ENCODE data around the gene CCDC112.
A peak's percentile ranks its signal among the peaks of the same experiment; 100 is the strongest.
"Not testable (repeated sequence)": the region's sequence is repeated elsewhere in the genome, so short reads cannot be mapped to it uniquely, and the experiment has no call there.

Gene CCDC112

GRCh38 chr5:115296124-115297022 is at the start of gene CCDC112:
Gene CCDC112, minus strand, starts transcription at chr5:115296654. Its CDS starts 111 bp downstream, at chr5:115296543.
- peak; percentile 76 for DNase-seq
- in situ Hi-C loops (cut with HindIII; ENCODE audit: low pct_ligation_motif_present, low pct_unique_long_range_greater_than_20kb, low sequenced_read_pairs) = no loop called here

GRCh38 chr5:115345344-115345743 is 48.9 kb upstream of the CCDC112 start:
- in situ Hi-C loops (cut with HindIII; ENCODE audit: low pct_ligation_motif_present, low pct_unique_long_range_greater_than_20kb, low sequenced_read_pairs) = no loop called here
- DNase-seq = no peak

GRCh38 chr5:115343855-115344254 is 47.4 kb upstream of the CCDC112 start:
- in situ Hi-C loops (cut with HindIII; ENCODE audit: low pct_ligation_motif_present, low pct_unique_long_range_greater_than_20kb, low sequenced_read_pairs) = no loop called here
- DNase-seq = no peak

- in situ Hi-C loops (cut with HindIII; ENCODE audit: low pct_ligation_motif_present, low pct_unique_long_range_greater_than_20kb, low sequenced_read_pairs) = no loop called here
- no peak for DNase-seq
These were observed 46.3 kb upstream of the CCDC112 start for GRCh38 chr5:115342590-115343377.

- in situ Hi-C loops (cut with HindIII; ENCODE audit: low pct_ligation_motif_present, low pct_unique_long_range_greater_than_20kb, low sequenced_read_pairs) = no loop called here
- no peak for DNase-seq
These were observed 45.3 kb upstream of the CCDC112 start for GRCh38 chr5:115341745-115342144.

GRCh38 chr5:115338851-115339250 is 42.4 kb upstream of the CCDC112 start:
- in situ Hi-C loops (cut with HindIII; ENCODE audit: low pct_ligation_motif_present, low pct_unique_long_range_greater_than_20kb, low sequenced_read_pairs) = no loop called here
- DNase-seq = no peak

GRCh38 chr5:115337882-115338281 is 41.4 kb upstream of the CCDC112 start:
- in situ Hi-C loops (cut with HindIII; ENCODE audit: low pct_ligation_motif_present, low pct_unique_long_range_greater_than_20kb, low sequenced_read_pairs) = no loop called here
- DNase-seq = no peak

- in situ Hi-C loops (cut with HindIII; ENCODE audit: low pct_ligation_motif_present, low pct_unique_long_range_greater_than_20kb, low sequenced_read_pairs) = no loop called here
- DNase-seq = no peak
These were observed 40.5 kb upstream of the CCDC112 start for GRCh38 chr5:115336964-115337363.

- in situ Hi-C loops (cut with HindIII; ENCODE audit: low pct_ligation_motif_present, low pct_unique_long_range_greater_than_20kb, low sequenced_read_pairs) = no loop called here
- no peak for DNase-seq
These were observed 39.8 kb upstream of the CCDC112 start for GRCh38 chr5:115336201-115336720.

GRCh38 chr5:115335301-115335700 is 38.8 kb upstream of the CCDC112 start:
- DNase-seq = no peak
- in situ Hi-C loops (cut with HindIII; ENCODE audit: low pct_ligation_motif_present, low pct_unique_long_range_greater_than_20kb, low sequenced_read_pairs) = no loop called here

- no peak for DNase-seq
- in situ Hi-C loops (cut with HindIII; ENCODE audit: low pct_ligation_motif_present, low pct_unique_long_range_greater_than_20kb, low sequenced_read_pairs) = no loop called here
These were observed 36.7 kb upstream of the CCDC112 start for GRCh38 chr5:115333164-115333563.

- DNase-seq = no peak
- in situ Hi-C loops (cut with HindIII; ENCODE audit: low pct_ligation_motif_present, low pct_unique_long_range_greater_than_20kb, low sequenced_read_pairs) = no loop called here
These were observed 34.4 kb upstream of the CCDC112 start for GRCh38 chr5:115330830-115331229.

- DNase-seq = no peak
- in situ Hi-C loops (cut with HindIII; ENCODE audit: low pct_ligation_motif_present, low pct_unique_long_range_greater_than_20kb, low sequenced_read_pairs) = no loop called here
These were observed 33.0 kb upstream of the CCDC112 start for GRCh38 chr5:115329475-115329874.

GRCh38 chr5:115328617-115329274 is 32.3 kb upstream of the CCDC112 start:
- in situ Hi-C loops (cut with HindIII; ENCODE audit: low pct_ligation_motif_present, low pct_unique_long_range_greater_than_20kb, low sequenced_read_pairs); DNase-seq: not testable (repeated sequence)

GRCh38 chr5:115325296-115325959 is 29.0 kb upstream of the CCDC112 start:
- in situ Hi-C loops (cut with HindIII; ENCODE audit: low pct_ligation_motif_present, low pct_unique_long_range_greater_than_20kb, low sequenced_read_pairs) = no loop called here
- no peak for DNase-seq

GRCh38 chr5:115324021-115324420 is 27.6 kb upstream of the CCDC112 start:
- in situ Hi-C loops (cut with HindIII; ENCODE audit: low pct_ligation_motif_present, low pct_unique_long_range_greater_than_20kb, low sequenced_read_pairs) = no loop called here

GRCh38 chr5:115322729-115323128 is 26.3 kb upstream of the CCDC112 start:
- DNase-seq = no peak
- in situ Hi-C loops (cut with HindIII; ENCODE audit: low pct_ligation_motif_present, low pct_unique_long_range_greater_than_20kb, low sequenced_read_pairs) = no loop called here

More at GRCh38 chr5:115324021-115324420, 27.6 kb upstream of the CCDC112 start:
- DNase-seq = no peak

- DNase-seq = no peak
- in situ Hi-C loops (cut with HindIII; ENCODE audit: low pct_ligation_motif_present, low pct_unique_long_range_greater_than_20kb, low sequenced_read_pairs) = no loop called here
These were observed 24.9 kb upstream of the CCDC112 start for GRCh38 chr5:115321309-115321708.
